HCT116 (cell line): Measurements from ENCODE around the gene SARNP. TPM values are rescaled to one million over a fixed set of nuclear protein-coding genes. Genes with fewer than 3 reads are reported as not detected.

Source experiments
- ATAC-seq: fragments of 200-7000 bp; cut with Tn5 transposase; 2 replicates; pipeline ENCODE4 v1.9.1; 2020; ENCODE audit warnings: mild to moderate bottlenecking, moderate library complexity
- BruUV-seq: library from RNA; stranded (reverse); fragments of 400-500 nt; replicated peaks from 2 replicates; lab custom pipeline; 2021; lab: Mats Ljungman, UMichigan
- CTCF ChIA-PET: fragments of 300-600 bp; sonication (Branson Sonifier 250); formaldehyde crosslinking; loops from one replicate; lab custom pipeline; 2021; ENCODE audit warnings: antibody characterized with exemption; lab: Charles Lee
- POLR2A ChIA-PET: fragments of 300-600, 350-600 bp; sonication (Branson Sonifier 250); formaldehyde crosslinking; loops from one replicate; lab custom pipeline; 2021; ENCODE audit warnings: antibody characterized with exemption; lab: Charles Lee
- RAD21 ChIA-PET, 2 experiments: fragments of 300-600 bp; sonication (Branson Sonifier 250); formaldehyde crosslinking; loops; one replicate each; lab custom pipeline; 2023; ENCODE audit warnings: low total read pairs in 2 of 2; ENCODE audit not compliant: uncharacterized antibody in 2 of 2, unreplicated experiment in 2 of 2, low non-redundant PET in 1 of 2; lab: Charles Lee
- DNase-seq: peaks from one replicate; pipeline ENCODE4 v3.0.0-alpha.2; 2010; ENCODE audit warnings: low read depth, low spot score
- H2AFZ ChIP-seq: fragments of 200-600 bp; shearing (Covaris generic), sonication (generic); 2 replicates; pipeline ENCODE4 v1.6.1; 2017; ENCODE audit warnings: low read depth, mixed run types, mixed read lengths, antibody characterized with exemption, low read length; ENCODE audit not compliant: poor library complexity, severe bottlenecking
- H3K27ac ChIP-seq: 2 replicates; pipeline ENCODE4 v1.5.1; 2012; ENCODE audit warnings: low read depth, low read length
- H3K27me3 ChIP-seq: fragments of 200-600 bp; sonication (generic); 2 replicates; pipeline ENCODE4 v1.6.1; 2016; ENCODE audit warnings: mixed run types, low read length, mixed read lengths; ENCODE audit not compliant: insufficient read depth
- H3K36me3 ChIP-seq, 2 experiments: fragments of 200-500 bp in 1 of 2; fragments of 200-600 bp in 1 of 2; sonication (Bioruptor generic) in 1 of 2; sonication (generic) in 1 of 2; 2 replicates each; pipeline versions ENCODE4 v1.5.1 to v1.6.1; 2014 to 2016; ENCODE audit warnings: low read length in 2 of 2, inconsistent platforms in 1 of 2, mixed read lengths in 1 of 2, mixed run types in 1 of 2; ENCODE audit not compliant: insufficient read depth in 2 of 2, control insufficient read depth in 1 of 2
- H3K4me1 ChIP-seq, 2 experiments: fragments of 200-600 bp in 1 of 2; sonication (generic) in 1 of 2; 2 replicates each; pipeline versions ENCODE4 v1.5.1 to v1.6.1; 2012 to 2017; ENCODE audit warnings: low read length in 2 of 2, inconsistent platforms in 1 of 2, mild to moderate bottlenecking in 1 of 2, mixed read lengths in 1 of 2, mixed run types in 1 of 2, moderate library complexity in 1 of 2; ENCODE audit not compliant: insufficient read depth in 2 of 2, control insufficient read depth in 1 of 2
- H3K4me2 ChIP-seq: fragments of 200-600 bp; sonication (generic); 2 replicates; pipeline ENCODE4 v1.6.1; 2017; ENCODE audit warnings: mixed run types, low read length, mixed read lengths
- H3K4me3 ChIP-seq, 2 experiments: fragments of 200-600 bp in 1 of 2; sonication (generic) in 1 of 2; replicated peaks in 1 of 2; 2 replicates each; pipeline ENCODE4 v1.5.1; 2011 to 2016; ENCODE audit warnings: low read length in 2 of 2, control low read depth in 1 of 2, low read depth in 1 of 2, mild to moderate bottlenecking in 1 of 2, mixed read lengths in 1 of 2, mixed run types in 1 of 2
- H3K79me2 ChIP-seq: fragments of 200-600 bp; sonication (generic); 2 replicates; pipeline ENCODE4 v1.6.1; 2017; ENCODE audit warnings: mild to moderate bottlenecking, mixed run types, low read length, moderate library complexity, mixed read lengths; ENCODE audit not compliant: insufficient read depth
- H3K9ac ChIP-seq: fragments of 200-600 bp; sonication (generic); 2 replicates; pipeline ENCODE4 v1.6.1; 2016; ENCODE audit warnings: low read length, mixed read lengths
- H3K9me2 ChIP-seq: fragments of 200-600 bp; sonication (generic), shearing (Covaris generic); 2 replicates; pipeline ENCODE4 v1.6.1; 2017; ENCODE audit warnings: mixed run types, mild to moderate bottlenecking, moderate library complexity; ENCODE audit not compliant: insufficient read depth
- H3K9me3 ChIP-seq, 2 experiments: fragments of 200-500 bp in 1 of 2; fragments of 200-600 bp in 1 of 2; sonication (Bioruptor generic) in 1 of 2; sonication (generic) in 1 of 2; 2 replicates each; pipeline ENCODE4 v1.6.1; 2014 to 2017; ENCODE audit warnings: low read length in 2 of 2, mixed read lengths in 2 of 2, inconsistent platforms in 1 of 2, low read depth in 1 of 2, mild to moderate bottlenecking in 1 of 2, mixed run types in 1 of 2, moderate library complexity in 1 of 2; ENCODE audit not compliant: control insufficient read depth in 1 of 2, insufficient read depth in 1 of 2
- H4K20me1 ChIP-seq: fragments of 200-600 bp; sonication (generic), shearing (Covaris generic); 2 replicates; pipeline ENCODE4 v1.6.1; 2017; ENCODE audit warnings: mixed run types, mild to moderate bottlenecking, moderate library complexity; ENCODE audit not compliant: insufficient read depth
- CBX3 ChIP-seq: IDR thresholded peaks from 2 replicates; pipeline ENCODE4 v1.6.1; 2012; ENCODE audit warnings: low read depth
- CEBPB ChIP-seq: IDR thresholded peaks from 2 replicates; pipeline ENCODE4 v1.6.1; 2012; ENCODE audit warnings: low read depth
- EGR1 ChIP-seq: IDR thresholded peaks from 2 replicates; pipeline ENCODE4 v1.6.1; 2012; ENCODE audit warnings: low read depth
- ELF1 ChIP-seq: IDR thresholded peaks from 2 replicates; pipeline ENCODE4 v1.6.1; 2012; ENCODE audit warnings: low read depth, borderline replicate concordance
- EZH2 ChIP-seq: fragments of 200-600 bp; sonication (generic); IDR thresholded peaks from 2 replicates; pipeline ENCODE4 v1.6.1; 2017; ENCODE audit warnings: antibody characterized with exemption, mixed run types
- EZH2phosphoT487 ChIP-seq: fragments of 200-600 bp; IDR thresholded peaks from 2 replicates; pipeline ENCODE4 v1.6.1; 2018; ENCODE audit warnings: antibody characterized with exemption, borderline replicate concordance
- FOSL1 ChIP-seq: IDR thresholded peaks from 2 replicates; pipeline ENCODE4 v1.6.1; 2012; ENCODE audit warnings: low read depth
- JUND ChIP-seq: IDR thresholded peaks from 2 replicates; pipeline ENCODE4 v1.6.1; 2012
- MAX ChIP-seq: IDR thresholded peaks from 2 replicates; pipeline ENCODE4 v1.6.1; 2012
- POLR2A ChIP-seq: IDR thresholded peaks from 2 replicates; pipeline ENCODE4 v1.7.0; 2011; ENCODE audit warnings: borderline replicate concordance; ENCODE audit not compliant: insufficient read depth, insufficient read length; ENCODE audit errors: extremely low read depth
- POLR2AphosphoS5 ChIP-seq: IDR thresholded peaks from 2 replicates; pipeline ENCODE4 v1.6.1; 2011; ENCODE audit warnings: mild to moderate bottlenecking, low read depth, low read length, moderate library complexity
- RAD21 ChIP-seq: IDR thresholded peaks from 2 replicates; pipeline ENCODE4 v1.6.1; 2012; ENCODE audit warnings: low read depth, mild to moderate bottlenecking
- SP1 ChIP-seq: IDR thresholded peaks from 2 replicates; pipeline ENCODE4 v1.6.1; 2012; ENCODE audit warnings: low read depth
- SRF ChIP-seq: IDR thresholded peaks from 2 replicates; pipeline ENCODE4 v1.6.1; 2012; ENCODE audit warnings: low read depth
- YY1 ChIP-seq: IDR thresholded peaks from 2 replicates; pipeline ENCODE4 v1.6.1; 2011; ENCODE audit warnings: low read length, low read depth, moderate library complexity, mild to moderate bottlenecking; ENCODE audit not compliant: insufficient replicate concordance; ENCODE audit errors: extremely low read depth
- ZNF274 ChIP-seq: fragments of 200-500 bp; sonication (Bioruptor generic); IDR thresholded peaks from 2 replicates; pipeline ENCODE4 v1.6.1; 2014; ENCODE audit warnings: mild to moderate bottlenecking, low read depth, low read length, inconsistent platforms
- intact Hi-C: fragments of 100-400 bp; cut with micrococcal nuclease; formaldehyde crosslinking; loops from 2 replicates; pipeline ENCODE4 v1.10.0; 2022
- total RNA-seq: library from RNA; stranded (reverse); gene quantifications from one replicate; pipeline ENCODE4 v1.2.1, GENCODE V29; 2021; ENCODE audit not compliant: unreplicated experiment
- TF ChIP-seq, protein P1 (sequence below): IDR thresholded peaks from 2 replicates; pipeline ENCODE4 v1.6.1; 2011; ENCODE audit warnings: mild to moderate bottlenecking, low read length, moderate library complexity; ENCODE audit not compliant: insufficient replicate concordance; ENCODE audit errors: extremely low read depth

The SARNP gene
- total RNA-seq, 1 experiment from 2014 or later: 82.4 TPM

GRCh38 chr12:55842681-55843429 is 25.3 kb upstream of the SARNP start, which contains the start of gene MMP19:
MMP19 (minus strand) TSS chr12:55842936; CDS start chr12:55842830, 106 bp downstream.
- H3K4me2 ChIP-seq: peak within 1 kb of the TSS; percentile 77
- H3K9me3 ChIP-seq: no peaks in the 10 kb centered on the region
- RAD21 ChIA-PET: no interaction called here
- H4K20me1 ChIP-seq: no peaks in the 10 kb centered on the region
- POLR2A ChIA-PET: interaction anchor here (1.3 kb wide), 1 partner anchor 12 kb away, joined by 5 read pairs; no protein-coding TSS in a partner anchor
- DNase-seq (no peak), ATAC-seq (peak; percentile 76)
- intact Hi-C loops: no loop called here
- H3K79me2 ChIP-seq: no peaks in the 10 kb centered on the region
- peak within 1 kb of the TSS; percentile 22 to 46 for H3K4me3 ChIP-seq
- CTCF ChIA-PET: no interaction called here
- H3K27me3 ChIP-seq: no peaks in the 10 kb centered on the region
- H3K36me3 ChIP-seq: no peaks in the 10 kb centered on the region
- no peak within 1 kb of the TSS for H3K27ac ChIP-seq
- H3K9ac ChIP-seq: peak within 1 kb of the TSS; percentile 11; the same call in 1 of the 2 replicates
- no peaks in the 10 kb centered on the region for H3K9me2 ChIP-seq
- peak within 1 kb of the TSS; percentile 6 for H2AFZ ChIP-seq
- TF ChIP-seq SRF: no peak
- TF ChIP-seq JUND: peak; percentile 65
- no peak for TF ChIP-seq EGR1
- TF ChIP-seq CEBPB: peak; percentile 95
- no peak for TF ChIP-seq YY1
- TF ChIP-seq EZH2: no peak
- peak; percentile 62; the same call in 1 of the 2 replicates for TF ChIP-seq FOSL1
- H3K4me1 ChIP-seq: peaks cover 11 to 31% of the 10 kb centered on the region in 2 experiments
- no TSS peak for BruUV-seq

- ChIA-PET RAD21 (no interaction called here), POLR2A (interaction anchor here (1.0 kb wide), 1 partner anchor 11 kb away, joined by 7 read pairs; the partner anchor contains the start of gene DNAJC14), CTCF (no interaction called here)
- no TSS peak for BruUV-seq
- Histone ChIP-seq H3K27ac (no peak overlapping the region), H3K9me2 (no peaks in the 10 kb centered on the region), H3K9me3 (no peaks in the 10 kb centered on the region), H3K4me2 (no peak overlapping the region), H3K27me3 (no peaks in the 10 kb centered on the region), H3K9ac (no peak overlapping the region), H3K79me2 (no peaks in the 10 kb centered on the region), H3K36me3 (no peaks in the 10 kb centered on the region), H2AFZ (no peak overlapping the region), H3K4me1 (peaks cover 9 to 22% of the 10 kb centered on the region in 2 experiments), H3K4me3 (no peak overlapping the region), H4K20me1 (no peaks in the 10 kb centered on the region)
- intact Hi-C loops: no loop called here
- ATAC-seq (no peak), DNase-seq (no peak)
- TF ChIP-seq EZH2phosphoT487: no peak
- no peak for TF ChIP-seq ZNF274
- TF ChIP-seq CBX3: no peak
- no peak for TF ChIP-seq ELF1
- no peak for TF ChIP-seq YY1
- TF ChIP-seq, protein P1, sequence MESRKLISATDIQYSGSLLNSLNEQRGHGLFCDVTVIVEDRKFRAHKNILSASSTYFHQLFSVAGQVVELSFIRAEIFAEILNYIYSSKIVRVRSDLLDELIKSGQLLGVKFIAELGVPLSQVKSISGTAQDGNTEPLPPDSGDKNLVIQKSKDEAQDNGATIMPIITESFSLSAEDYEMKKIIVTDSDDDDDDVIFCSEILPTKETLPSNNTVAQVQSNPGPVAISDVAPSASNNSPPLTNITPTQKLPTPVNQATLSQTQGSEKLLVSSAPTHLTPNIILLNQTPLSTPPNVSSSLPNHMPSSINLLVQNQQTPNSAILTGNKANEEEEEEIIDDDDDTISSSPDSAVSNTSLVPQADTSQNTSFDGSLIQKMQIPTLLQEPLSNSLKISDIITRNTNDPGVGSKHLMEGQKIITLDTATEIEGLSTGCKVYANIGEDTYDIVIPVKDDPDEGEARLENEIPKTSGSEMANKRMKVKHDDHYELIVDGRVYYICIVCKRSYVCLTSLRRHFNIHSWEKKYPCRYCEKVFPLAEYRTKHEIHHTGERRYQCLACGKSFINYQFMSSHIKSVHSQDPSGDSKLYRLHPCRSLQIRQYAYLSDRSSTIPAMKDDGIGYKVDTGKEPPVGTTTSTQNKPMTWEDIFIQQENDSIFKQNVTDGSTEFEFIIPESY: no peak
- TF ChIP-seq POLR2AphosphoS5: no peak
- TF ChIP-seq EGR1: no peak
- no peak for TF ChIP-seq MAX
- TF ChIP-seq SP1: no peak
- TF ChIP-seq POLR2A: no peak
- TF ChIP-seq RAD21: no peak
Observed at GRCh38 chr12:55840581-55841351, 23.2 kb upstream of the SARNP start.
